ENCODE results near the gene RGL3. TPM values are rescaled to one million over a fixed set of nuclear protein-coding genes. Genes with fewer than 3 reads are reported as not detected.

RGL3 gene
- total and polyA plus RNA-seq, 9 of the 15 experiments (the other 6 are each of a cell fraction or from before 2014, with no cell fraction given) = 0.12 to 0.61 (median 0.32) TPM; not detected in 4

GRCh38 chr19:11380653-11381537 lies 38.2 kb downstream of the RGL3 start (continued):
- TF ChIP-seq ZBTB33 (CRISPR knock-in tag; IDR thresholded peaks at IDR 0.05) (peak; percentile 97), OTX1 (CRISPR knock-in tag; IDR thresholded peaks at IDR 0.05) (no peak)

GRCh38 chr19:11379857-11380350 lies 39.2 kb downstream of the RGL3 start:
- peaks cover 44% of the 10 kb centered on the region for H3K36me3 ChIP-seq (ENCODE audit: control insufficient read depth, insufficient read depth, low read length)
- peaks cover 25% of the 10 kb centered on the region; the same call in 2 of the 3 replicates for H3K79me2 ChIP-seq (ENCODE audit: control insufficient read depth, insufficient read depth, low read length)
- DNase-seq (ENCODE audit: extremely low read depth in 1 of 4, low spot score in 3 of 4) (no peak), FAIRE-seq (no peak), ATAC-seq (no peak)
- WGBS (ENCODE audit: insufficient coverage, low coverage, missing lambda C conversion rate) = 75% methylated on average over 7 of the region's 7 CpGs
- BruUV-seq (replicated peaks) = no TSS peak
- H3K4me3 ChIP-seq = no peak overlapping the region
- ChIA-PET POLR2A (interaction anchor here (0.5 kb wide), 1 partner anchor 444 kb away, joined by 3 read pairs; no protein-coding TSS in a partner anchor), CTCF (ENCODE audit: low intra/inter-chr PET ratio) (no interaction called here)
- peaks cover 22 to 62% of the 10 kb centered on the region in 2 experiments for H3K4me1 ChIP-seq (replicated peaks in 1 of 2; ENCODE audit: control insufficient read depth in 2 of 2, insufficient read depth in 2 of 2, low read length in 2 of 2)
- no peaks in the 10 kb centered on the region for H3K9me3 ChIP-seq (replicated peaks; ENCODE audit: control insufficient read depth, insufficient read depth, low read depth, low read length)
- H2AFZ ChIP-seq (ENCODE audit: low read depth, low read length) = no peak overlapping the region
- no peak overlapping the region for H3K27ac ChIP-seq (ENCODE audit: extremely low read depth, low read depth, low read length)
- intact Hi-C loops (cut with micrococcal nuclease) (loop anchor here (5.0 kb wide), 2 partner anchors 88 to 102 kb away; partner anchors contain the start of gene ELAVL3), in situ Hi-C loops (cut with MboI) (loop anchor here (5.0 kb wide), 1 partner anchor 83 kb away; the partner anchor contains the start of gene TSPAN16)
- H3K9me1 ChIP-seq (ENCODE audit: control insufficient read depth, insufficient read depth, low read length) = peaks cover 3% of the 10 kb centered on the region
- H3K4me2 ChIP-seq (ENCODE audit: insufficient read depth, low read length) = no peak overlapping the region
- no peak overlapping the region for H3K9ac ChIP-seq (ENCODE audit: insufficient read depth in 1 of 2, low read depth in 2 of 2, low read length in 2 of 2)
- H4K20me1 ChIP-seq (replicated peaks; ENCODE audit: control insufficient read depth, insufficient read depth, low read length) = no peaks in the 10 kb centered on the region; the same call in 1 of the 2 replicates
- no peaks in the 10 kb centered on the region for H3K27me3 ChIP-seq (ENCODE audit: control insufficient read depth in 2 of 2, insufficient read depth in 2 of 2, low read length in 2 of 2)
- no peak for TF ChIP-seq CCAR2 (IDR thresholded peaks at IDR 0.05; ENCODE audit: low read depth, low read length)
- no peak for TF ChIP-seq E2F8 (IDR thresholded peaks at IDR 0.05; ENCODE audit: low read depth, partially characterized antibody)
- no peak for TF ChIP-seq ERF (CRISPR knock-in tag; IDR thresholded peaks at IDR 0.05)
- no peak for TF ChIP-seq ZBTB26 (CRISPR knock-in tag; IDR thresholded peaks at IDR 0.05)
- no peak for TF ChIP-seq CBX2 (IDR thresholded peaks at IDR 0.05; ENCODE audit: insufficient read depth, low read length, poor library complexity, severe bottlenecking)
- peak; percentile 61; the same call in 1 of the 2 replicates for TF ChIP-seq BCOR (IDR thresholded peaks at IDR 0.05)
- no peak for TF ChIP-seq ZNF740 (CRISPR knock-in tag; IDR thresholded peaks at IDR 0.05)
- no peak for TF ChIP-seq ZNF740 (tag; IDR thresholded peaks at IDR 0.05)
- no peak for TF ChIP-seq JUND (IDR thresholded peaks at IDR 0.05; ENCODE audit: borderline replicate concordance, low read depth, low read length)
- TF ChIP-seq JUND (tag; IDR thresholded peaks at IDR 0.05; ENCODE audit: borderline replicate concordance, low read depth, low read length) = no peak
